Hepatocyte (in vitro differentiated cells): ENCODE data around the gene EPHB2. TPM values are rescaled to one million over a fixed set of nuclear protein-coding genes. Genes with fewer than 3 reads are reported as not detected.

Source experiments
- DNase-seq: peaks from one replicate; pipeline ENCODE4 v3.0.0-alpha.2; 2016; ENCODE audit warnings: low spot score
- H2AFZ ChIP-seq: fragments of 200-600 bp; sonication (generic); 2 replicates; pipeline ENCODE4 v1.6.0; 2016; ENCODE audit warnings: antibody characterized with exemption, mild to moderate bottlenecking
- H3K27ac ChIP-seq: fragments of 200-600 bp; sonication (generic); 2 replicates; pipeline ENCODE4 v1.5.1; 2016; ENCODE audit warnings: mild to moderate bottlenecking
- H3K27me3 ChIP-seq: fragments of 200-600 bp; sonication (generic); 2 replicates; pipeline ENCODE4 v1.6.1; 2016
- H3K36me3 ChIP-seq: fragments of 200-600 bp; sonication (generic); replicated peaks from 2 replicates; pipeline ENCODE4 v1.5.1; 2016; ENCODE audit warnings: low read depth; ENCODE audit not compliant: insufficient read depth
- H3K4me1 ChIP-seq: fragments of 200-600 bp; sonication (generic); 2 replicates; pipeline ENCODE4 v1.5.1; 2016; ENCODE audit warnings: mild to moderate bottlenecking, moderate library complexity; ENCODE audit not compliant: insufficient read depth
- H3K4me2 ChIP-seq: fragments of 200-600 bp; sonication (generic); 2 replicates; pipeline ENCODE4 v1.6.0; 2016
- H3K4me3 ChIP-seq: fragments of 200-600 bp; sonication (generic); 2 replicates; pipeline ENCODE4 v1.5.1; 2016; ENCODE audit warnings: mild to moderate bottlenecking
- H3K79me2 ChIP-seq: fragments of 200-600 bp; sonication (generic); 2 replicates; pipeline ENCODE4 v1.6.0; 2017; ENCODE audit warnings: mild to moderate bottlenecking
- H3K9me2 ChIP-seq: fragments of 200-600 bp; sonication (generic); replicated peaks from 2 replicates; pipeline ENCODE4 v1.6.0; 2017; ENCODE audit warnings: mild to moderate bottlenecking; ENCODE audit not compliant: insufficient read depth
- H3K9me3 ChIP-seq: fragments of 200-600 bp; sonication (generic); 2 replicates; pipeline ENCODE4 v1.5.1; 2016; ENCODE audit warnings: low read depth, mild to moderate bottlenecking
- H4K20me1 ChIP-seq: fragments of 200-600 bp; sonication (generic); 2 replicates; pipeline ENCODE4 v1.6.0; 2016; ENCODE audit warnings: mild to moderate bottlenecking; ENCODE audit not compliant: insufficient read depth, poor library complexity, severe bottlenecking
- EZH2 ChIP-seq: fragments of 200-600 bp; sonication (generic); IDR thresholded peaks from 2 replicates; pipeline ENCODE4 v1.6.1; 2016; ENCODE audit warnings: antibody characterized with exemption, mild to moderate bottlenecking, borderline replicate concordance
- EZH2phosphoT487 ChIP-seq: fragments of 200-600 bp; sonication (generic); IDR thresholded peaks from one replicate; pipeline ENCODE4 v1.6.1; 2018; ENCODE audit warnings: antibody characterized with exemption, mild to moderate bottlenecking, low read depth, moderate library complexity; ENCODE audit not compliant: unreplicated experiment, severe bottlenecking
- WGBS: methylation state at CpG from one replicate; pipeline ENCODE4 v1.1.6; 2016; ENCODE audit warnings: low lambda C conversion rate; ENCODE audit errors: missing lambda C conversion rate; 5-methylcytosine and 5-hydroxymethylcytosine counted together
- polyA plus RNA-seq: library from polyadenylated mRNA; unstranded; fragments of >200 nt; fragmentation: Nextera tagmentation; extraction: Ambion mirVana; gene quantifications from 2 replicates; pipeline ENCODE4 v1.2.1, GENCODE V29; 2016
- total RNA-seq: library from RNA; depleted of rRNA; stranded (reverse); fragments of >200 nt; gene quantifications from 2 replicates; pipeline ENCODE4 v1.2.3, GENCODE V29; 2014
- TF ChIP-seq, protein P1 (sequence below): fragments of 200-600 bp; sonication (generic); IDR thresholded peaks from 2 replicates; pipeline ENCODE4 v1.5.1; 2016; ENCODE audit warnings: antibody characterized with exemption, mild to moderate bottlenecking; ENCODE audit not compliant: poor library complexity

Gene EPHB2
- total and polyA plus RNA-seq, 2 experiments from 2014 or later = 17.2 to 18.3 TPM

DNA sequence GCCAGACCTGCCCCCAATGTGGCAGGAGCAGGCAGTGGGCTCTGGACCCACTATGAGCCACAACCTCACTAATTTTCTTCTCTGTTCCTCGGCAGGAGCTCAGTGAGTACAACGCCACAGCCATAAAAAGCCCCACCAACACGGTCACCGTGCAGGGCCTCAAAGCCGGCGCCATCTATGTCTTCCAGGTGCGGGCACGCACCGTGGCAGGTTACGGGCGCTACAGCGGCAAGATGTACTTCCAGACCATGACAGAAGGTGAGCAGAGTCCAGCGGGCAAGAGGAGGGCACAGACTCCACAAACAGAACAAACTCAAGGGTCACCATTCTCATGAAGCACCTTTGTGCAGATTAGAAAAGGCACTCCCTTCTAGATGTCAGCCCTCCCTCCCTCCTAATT is 182.2 kb downstream of the EPHB2 start:
- H3K4me3 ChIP-seq = no peak overlapping the region
- H3K4me1 ChIP-seq = no peaks in the 10 kb centered on the region
- 96% methylated on average over 13 of the region's 13 CpGs for WGBS
- no peaks in the 10 kb centered on the region for H3K79me2 ChIP-seq
- TF ChIP-seq, protein P1, sequence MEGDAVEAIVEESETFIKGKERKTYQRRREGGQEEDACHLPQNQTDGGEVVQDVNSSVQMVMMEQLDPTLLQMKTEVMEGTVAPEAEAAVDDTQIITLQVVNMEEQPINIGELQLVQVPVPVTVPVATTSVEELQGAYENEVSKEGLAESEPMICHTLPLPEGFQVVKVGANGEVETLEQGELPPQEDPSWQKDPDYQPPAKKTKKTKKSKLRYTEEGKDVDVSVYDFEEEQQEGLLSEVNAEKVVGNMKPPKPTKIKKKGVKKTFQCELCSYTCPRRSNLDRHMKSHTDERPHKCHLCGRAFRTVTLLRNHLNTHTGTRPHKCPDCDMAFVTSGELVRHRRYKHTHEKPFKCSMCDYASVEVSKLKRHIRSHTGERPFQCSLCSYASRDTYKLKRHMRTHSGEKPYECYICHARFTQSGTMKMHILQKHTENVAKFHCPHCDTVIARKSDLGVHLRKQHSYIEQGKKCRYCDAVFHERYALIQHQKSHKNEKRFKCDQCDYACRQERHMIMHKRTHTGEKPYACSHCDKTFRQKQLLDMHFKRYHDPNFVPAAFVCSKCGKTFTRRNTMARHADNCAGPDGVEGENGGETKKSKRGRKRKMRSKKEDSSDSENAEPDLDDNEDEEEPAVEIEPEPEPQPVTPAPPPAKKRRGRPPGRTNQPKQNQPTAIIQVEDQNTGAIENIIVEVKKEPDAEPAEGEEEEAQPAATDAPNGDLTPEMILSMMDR = no peak
- TF ChIP-seq EZH2phosphoT487 (no peak), EZH2 (no peak)
- no peaks in the 10 kb centered on the region for H3K27me3 ChIP-seq
- no peak overlapping the region for H3K27ac ChIP-seq
- H3K9me2 ChIP-seq = no peaks in the 10 kb centered on the region
- H3K4me2 ChIP-seq = no peak overlapping the region
- no peaks in the 10 kb centered on the region for H3K36me3 ChIP-seq
- H4K20me1 ChIP-seq = no peaks in the 10 kb centered on the region
- no peak overlapping the region for H2AFZ ChIP-seq
- DNase-seq = no peak
- no peaks in the 10 kb centered on the region for H3K9me3 ChIP-seq

GRCh38 chr1:22893292-22893691 is 182.7 kb downstream of the EPHB2 start:
- Histone ChIP-seq H4K20me1 (no peaks in the 10 kb centered on the region), H3K36me3 (no peaks in the 10 kb centered on the region), H2AFZ (no peak overlapping the region), H3K4me2 (no peak overlapping the region), H3K27ac (no peak overlapping the region), H3K9me2 (no peaks in the 10 kb centered on the region), H3K27me3 (no peaks in the 10 kb centered on the region), H3K4me3 (no peak overlapping the region), H3K9me3 (no peaks in the 10 kb centered on the region), H3K79me2 (no peaks in the 10 kb centered on the region), H3K4me1 (no peaks in the 10 kb centered on the region)
- 76% methylated on average over 3 of the region's 3 CpGs for WGBS
- no peak for DNase-seq
- TF ChIP-seq EZH2 = no peak
- TF ChIP-seq, protein P1 = no peak
- TF ChIP-seq EZH2phosphoT487 = no peak

DNA sequence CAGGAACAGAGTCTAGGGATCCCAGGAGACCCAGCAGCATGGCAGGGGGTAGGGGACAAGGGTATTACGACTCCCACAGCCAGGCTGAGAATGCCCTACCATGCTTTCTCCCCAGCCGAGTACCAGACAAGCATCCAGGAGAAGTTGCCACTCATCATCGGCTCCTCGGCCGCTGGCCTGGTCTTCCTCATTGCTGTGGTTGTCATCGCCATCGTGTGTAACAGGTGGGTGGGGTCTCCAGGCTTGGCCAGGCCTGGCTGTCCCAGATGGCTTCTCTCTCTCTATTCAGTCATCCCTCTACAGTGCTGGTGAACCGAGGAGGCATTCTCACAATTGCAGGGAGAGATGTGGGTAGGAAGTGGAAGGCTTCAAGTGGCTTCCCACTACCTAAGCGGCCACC is 184.7 kb downstream of the EPHB2 start:
- no peaks in the 10 kb centered on the region for H3K9me2 ChIP-seq
- H3K27ac ChIP-seq = no peak overlapping the region
- H3K79me2 ChIP-seq = no peaks in the 10 kb centered on the region
- no peak overlapping the region for H3K4me2 ChIP-seq
- no peaks in the 10 kb centered on the region for H3K9me3 ChIP-seq
- WGBS = 79% methylated on average over 9 of the region's 9 CpGs
- TF ChIP-seq, protein P1 = no peak
- no peak for TF ChIP-seq EZH2phosphoT487
- TF ChIP-seq EZH2 = no peak
- no peaks in the 10 kb centered on the region for H3K4me1 ChIP-seq
- no peak overlapping the region for H3K4me3 ChIP-seq
- H2AFZ ChIP-seq = no peak overlapping the region
- DNase-seq = no peak
- no peaks in the 10 kb centered on the region for H3K36me3 ChIP-seq
- no peaks in the 10 kb centered on the region for H4K20me1 ChIP-seq
- no peaks in the 10 kb centered on the region for H3K27me3 ChIP-seq

GRCh38 chr1:22896184-22896583 is 185.5 kb downstream of the EPHB2 start:
- no peak for DNase-seq
- H2AFZ ChIP-seq = no peak overlapping the region
- H3K9me3 ChIP-seq = no peaks in the 10 kb centered on the region
- H3K27me3 ChIP-seq = no peaks in the 10 kb centered on the region
- H3K27ac ChIP-seq = no peak overlapping the region
- H3K4me2 ChIP-seq = no peak overlapping the region
- no peaks in the 10 kb centered on the region for H3K4me1 ChIP-seq
- no peaks in the 10 kb centered on the region for H3K9me2 ChIP-seq
- WGBS = 94% methylated on average over 7 of the region's 7 CpGs
- H3K79me2 ChIP-seq = no peaks in the 10 kb centered on the region
- H3K36me3 ChIP-seq = no peaks in the 10 kb centered on the region
- no peaks in the 10 kb centered on the region for H4K20me1 ChIP-seq
- H3K4me3 ChIP-seq = no peak overlapping the region
- TF ChIP-seq EZH2phosphoT487 (no peak), EZH2 (no peak)
- TF ChIP-seq, protein P1 = no peak
